Mucosa of rectum (tissue), 2 donors: ENCODE data around the gene ADRA2C.

ENCODE experiments used
- H3K27ac ChIP-seq, 2 donors: one replicate each; pipeline ENCODE4 v1.7.0; 2013; ENCODE audit warnings: inconsistent platforms in 2 of 2, low read depth in 2 of 2, low read length in 2 of 2
- H3K27me3 ChIP-seq, 2 donors: one replicate each; pipeline ENCODE4 v1.7.0; 2013; ENCODE audit warnings: low read length in 2 of 2; ENCODE audit not compliant: control insufficient read depth in 2 of 2, insufficient read depth in 2 of 2
- H3K36me3 ChIP-seq, 2 donors: one replicate each; pipeline ENCODE4 v1.7.0; 2013; ENCODE audit warnings: low read length in 2 of 2; ENCODE audit not compliant: control insufficient read depth in 2 of 2, insufficient read depth in 2 of 2
- H3K4me1 ChIP-seq, 2 donors: one replicate each; pipeline ENCODE4 v1.7.0; 2013; ENCODE audit warnings: low read length in 2 of 2, mild to moderate bottlenecking in 1 of 2; ENCODE audit not compliant: control insufficient read depth in 2 of 2, insufficient read depth in 2 of 2
- H3K4me3 ChIP-seq, 2 donors: one replicate each; pipeline ENCODE4 v1.7.0; 2013; ENCODE audit warnings: low read length in 2 of 2
- H3K9ac ChIP-seq, 2 donors: one replicate each; pipeline ENCODE4 v1.7.0; 2013; ENCODE audit warnings: low read length in 2 of 2, low read depth in 1 of 2, mild to moderate bottlenecking in 1 of 2
- H3K9me3 ChIP-seq, 2 donors: one replicate each; pipeline ENCODE4 v1.7.0; 2013; ENCODE audit warnings: low read length in 2 of 2; ENCODE audit not compliant: control insufficient read depth in 2 of 2
- donor health status: healthy.
- donor health status: Normal muscosa, but diverticular disease.

Gene ADRA2C

DNA sequence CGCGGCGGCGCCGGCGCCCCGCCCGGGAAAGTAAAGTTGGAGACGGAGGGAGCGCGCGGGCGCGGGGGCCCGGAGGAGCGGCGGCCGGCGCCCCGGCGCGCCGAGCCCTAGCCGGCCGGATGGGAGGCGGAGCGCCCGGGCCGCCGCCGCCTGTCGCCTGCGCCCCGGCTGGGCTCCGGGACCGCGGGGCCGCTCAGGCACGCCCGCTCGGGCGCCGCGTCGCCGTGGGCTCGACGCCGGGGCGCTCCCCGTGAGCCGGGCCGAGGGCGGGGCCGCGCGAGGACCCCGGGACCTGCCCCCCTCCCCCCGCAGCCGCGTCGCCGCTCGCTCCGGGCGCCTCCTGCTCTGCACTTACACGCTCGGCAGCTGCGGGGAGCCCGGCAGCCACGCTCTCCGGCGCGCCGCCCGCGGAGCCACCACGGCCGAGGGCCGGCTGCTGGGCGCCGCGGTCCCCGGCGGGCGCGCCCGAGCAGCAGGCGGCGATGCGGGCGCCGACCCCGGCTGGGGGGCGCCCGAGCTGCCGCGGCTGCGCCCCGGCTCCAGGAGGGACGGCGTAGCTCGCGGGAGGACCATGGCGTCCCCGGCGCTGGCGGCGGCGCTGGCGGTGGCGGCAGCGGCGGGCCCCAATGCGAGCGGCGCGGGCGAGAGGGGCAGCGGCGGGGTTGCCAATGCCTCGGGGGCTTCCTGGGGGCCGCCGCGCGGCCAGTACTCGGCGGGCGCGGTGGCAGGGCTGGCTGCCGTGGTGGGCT lies at the start of gene ADRA2C:
ADRA2C (plus strand) TSS at position 350 of the 749 bp plus-strand sequence; CDS start at position 572, 222 bp downstream.
- H3K27me3 ChIP-seq, result peaks cover 11 to 24% of the 10 kb centered on the region in 2 donors
- H3K27ac ChIP-seq, result no peak within 1 kb of the TSS

DNA sequence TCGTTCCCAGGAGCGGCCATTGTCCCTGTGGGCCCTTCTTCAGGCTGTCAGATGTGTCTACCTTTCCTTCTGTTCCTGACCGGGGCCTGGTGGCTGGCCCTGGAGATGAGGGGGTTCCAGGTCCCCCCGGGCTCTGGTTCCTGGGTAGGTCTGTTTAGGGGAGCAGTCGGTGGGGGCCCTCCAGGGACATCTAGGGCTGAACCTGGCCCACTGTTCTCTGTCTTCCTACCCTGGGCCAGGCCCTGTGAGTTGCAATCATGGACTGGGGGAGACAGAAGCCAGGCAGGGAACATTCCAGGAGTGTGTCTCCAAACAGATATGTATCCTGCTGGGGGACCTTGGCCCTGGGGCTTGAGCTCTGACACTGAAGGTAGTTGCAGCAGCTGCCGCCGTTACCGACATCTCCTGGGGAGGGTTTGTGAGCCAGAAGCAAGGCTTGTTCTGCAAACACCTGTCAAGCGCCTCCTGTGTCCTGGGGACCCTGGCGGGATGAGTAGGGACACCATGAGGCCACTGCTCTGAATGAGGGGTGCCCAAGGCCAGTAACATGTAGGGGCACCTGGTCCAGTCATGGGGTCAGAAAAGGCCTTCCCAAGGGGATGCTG lies 49.5 kb upstream of the ADRA2C start:
- Histone ChIP-seq H3K4me1 (no peaks in the 10 kb centered on the region), H3K36me3 (no peaks in the 10 kb centered on the region), H3K27me3 (peaks cover 0 to 2% of the 10 kb centered on the region in 2 donors), H3K9ac (no peak overlapping the region), H3K4me3 (no peak overlapping the region), H3K27ac (no peak overlapping the region), H3K9me3 (peaks cover 0 to 4% of the 10 kb centered on the region in 2 donors)

More for the DNA sequence above, at the start of gene ADRA2C:
- H3K4me3 ChIP-seq, result peak within 1 kb of the TSS in 1 of 2 donors; percentile 50
- H3K9ac ChIP-seq, result no peak within 1 kb of the TSS
- H3K9me3 ChIP-seq, result no peaks in the 10 kb centered on the region
- H3K4me1 ChIP-seq, result peaks cover 0 to 2% of the 10 kb centered on the region in 2 donors
- H3K36me3 ChIP-seq, result no peaks in the 10 kb centered on the region

DNA sequence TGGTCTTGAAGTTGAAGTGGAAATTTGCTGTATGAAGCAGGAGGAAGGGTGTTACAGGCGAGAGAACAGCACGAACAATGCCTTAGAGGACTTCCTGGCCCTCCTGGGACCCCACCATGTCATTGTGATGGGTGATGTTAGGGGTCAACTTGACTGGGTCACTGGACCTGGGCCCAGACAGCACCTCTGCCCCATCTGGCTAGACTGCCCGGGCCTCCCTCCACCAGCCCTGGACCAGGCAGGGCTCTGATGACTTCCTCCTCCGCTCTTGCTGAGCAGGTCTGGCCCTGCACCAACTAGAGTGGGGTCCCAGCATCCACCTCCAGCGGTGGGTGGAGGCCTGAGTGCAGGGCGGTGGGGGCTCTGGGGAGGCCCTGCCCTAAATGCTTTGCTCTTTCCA lies 48.9 kb upstream of the ADRA2C start:
- peaks cover 0 to 4% of the 10 kb centered on the region in 2 donors for H3K9me3 ChIP-seq
- H3K27ac ChIP-seq, result no peak overlapping the region
- H3K4me3 ChIP-seq, result no peak overlapping the region
- H3K9ac ChIP-seq, result no peak overlapping the region
- H3K4me1 ChIP-seq, result no peaks in the 10 kb centered on the region
- H3K27me3 ChIP-seq, result peaks cover 0 to 4% of the 10 kb centered on the region in 2 donors
- no peaks in the 10 kb centered on the region for H3K36me3 ChIP-seq

DNA sequence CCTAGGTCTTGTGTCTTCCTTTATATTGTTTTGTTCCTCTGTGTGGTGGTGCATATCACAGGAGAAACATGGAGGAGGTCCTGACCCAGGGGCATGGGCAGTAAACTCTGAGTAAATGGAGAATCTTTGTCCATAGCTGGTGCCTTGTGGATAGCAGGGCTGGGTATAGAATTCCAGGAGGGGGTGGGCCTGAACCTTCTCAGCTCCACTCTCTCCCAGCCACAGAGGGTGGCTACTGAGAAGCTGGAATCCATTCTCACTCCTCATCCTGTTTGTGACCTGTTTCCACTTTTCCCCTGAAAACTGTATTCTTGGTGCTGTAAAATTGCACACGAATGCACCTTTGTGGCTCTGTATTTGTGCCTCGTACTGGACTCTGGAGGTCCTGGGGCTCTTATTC lies 47.7 kb upstream of the ADRA2C start:
- Histone ChIP-seq H3K27me3 (peaks cover 0 to 7% of the 10 kb centered on the region in 2 donors), H3K9ac (no peak overlapping the region), H3K4me1 (no peaks in the 10 kb centered on the region), H3K36me3 (no peaks in the 10 kb centered on the region), H3K9me3 (peaks cover 0 to 4% of the 10 kb centered on the region in 2 donors), H3K27ac (no peak overlapping the region), H3K4me3 (no peak overlapping the region)

DNA sequence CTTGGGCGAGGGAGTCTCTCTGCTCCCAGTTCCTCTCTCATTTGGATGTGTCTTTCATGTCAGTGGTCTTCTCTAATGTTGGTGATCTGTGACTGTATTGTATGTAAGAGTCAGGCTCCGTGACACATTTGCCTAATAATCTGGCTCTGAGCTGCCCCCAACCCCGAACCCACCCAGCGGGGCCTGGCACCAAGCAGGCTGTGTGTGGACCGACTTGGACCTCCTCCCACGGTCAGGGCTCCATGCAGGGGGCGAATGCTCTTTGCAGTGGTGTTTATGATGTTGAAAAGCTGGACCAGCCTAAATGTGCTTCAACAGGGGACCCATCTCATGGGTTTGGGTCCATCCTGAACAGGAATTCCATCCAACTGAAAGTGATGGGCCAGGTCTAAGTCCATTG lies 47.0 kb upstream of the ADRA2C start:
- Histone ChIP-seq H3K4me3 (no peak overlapping the region), H3K27ac (no peak overlapping the region), H3K36me3 (no peaks in the 10 kb centered on the region), H3K9me3 (peaks cover 0 to 4% of the 10 kb centered on the region in 2 donors), H3K9ac (no peak overlapping the region), H3K27me3 (peaks cover 0 to 7% of the 10 kb centered on the region in 2 donors), H3K4me1 (no peaks in the 10 kb centered on the region)

DNA sequence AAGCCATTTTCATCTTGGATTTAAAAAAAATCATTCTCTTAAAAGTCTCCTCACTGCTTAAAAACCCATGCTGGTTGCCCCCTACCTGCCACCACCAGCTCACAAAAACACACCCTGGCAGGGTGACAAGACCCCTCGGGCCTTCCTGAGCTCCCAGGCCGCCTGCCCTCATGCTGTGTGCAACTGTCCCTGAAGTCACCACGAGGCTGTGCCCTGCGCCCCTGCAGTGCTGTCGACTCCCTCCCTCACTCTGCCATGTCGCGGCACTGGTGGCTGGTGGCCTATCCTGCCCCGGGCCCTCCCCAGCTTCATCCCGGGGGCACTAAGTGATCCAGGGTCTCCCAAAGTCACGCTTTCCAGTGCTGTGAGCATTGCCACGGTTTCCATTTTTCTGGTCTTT lies 46.3 kb upstream of the ADRA2C start:
- no peaks in the 10 kb centered on the region for H3K36me3 ChIP-seq
- no peaks in the 10 kb centered on the region for H3K4me1 ChIP-seq
- no peak overlapping the region for H3K27ac ChIP-seq
- H3K27me3 ChIP-seq, result peaks cover 6 to 7% of the 10 kb centered on the region in 2 donors
- H3K9ac ChIP-seq, result no peak overlapping the region
- H3K9me3 ChIP-seq, result peaks cover 0 to 4% of the 10 kb centered on the region in 2 donors
- no peak overlapping the region for H3K4me3 ChIP-seq

DNA sequence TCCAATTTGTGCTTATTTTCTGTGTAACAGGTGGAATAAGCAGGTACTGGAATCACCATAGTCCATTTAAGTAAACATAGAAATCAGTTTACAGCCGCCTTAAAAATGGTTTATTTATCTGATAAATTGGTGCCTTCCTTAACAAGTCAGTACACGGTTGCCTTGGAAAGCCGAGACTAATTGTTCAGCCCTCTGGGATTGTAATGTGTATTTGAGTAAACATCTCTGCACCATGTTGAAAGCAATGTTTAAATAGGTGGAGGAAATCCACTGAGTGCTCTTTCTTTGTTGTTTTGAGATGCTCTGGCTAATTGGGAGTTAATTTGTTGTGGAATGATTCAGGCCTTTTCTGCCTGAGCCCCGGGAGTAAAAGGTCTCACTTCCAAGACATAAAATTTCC lies 45.7 kb upstream of the ADRA2C start:
- Histone ChIP-seq H3K27ac (no peak overlapping the region), H3K9me3 (peaks cover 0 to 4% of the 10 kb centered on the region in 2 donors), H3K4me1 (no peaks in the 10 kb centered on the region), H3K4me3 (no peak overlapping the region), H3K9ac (no peak overlapping the region), H3K27me3 (peaks cover 7 to 8% of the 10 kb centered on the region in 2 donors), H3K36me3 (no peaks in the 10 kb centered on the region)

DNA sequence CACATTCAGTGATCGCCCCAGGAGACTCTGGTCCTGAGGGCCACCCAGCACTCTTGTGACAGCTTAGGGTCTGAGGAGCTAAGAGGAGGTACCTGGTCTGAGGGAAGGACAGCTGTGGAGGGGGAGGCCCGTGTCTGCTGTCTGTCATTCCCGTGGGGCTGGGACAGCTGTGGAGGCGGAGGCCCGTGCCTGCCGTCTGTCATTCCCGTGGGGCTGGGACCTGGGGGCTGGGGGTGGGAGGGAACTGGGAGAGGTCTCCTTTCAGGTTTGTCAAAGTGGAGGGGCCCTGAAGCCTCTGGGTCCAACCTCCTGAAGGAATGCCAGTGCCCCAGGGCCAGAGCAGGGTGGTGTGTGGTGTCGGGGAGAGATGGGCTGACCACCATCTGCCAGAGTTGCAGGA lies 45.0 kb upstream of the ADRA2C start:
- Histone ChIP-seq H3K4me1 (no peaks in the 10 kb centered on the region), H3K9ac (no peak overlapping the region), H3K27me3 (peaks cover 7 to 8% of the 10 kb centered on the region in 2 donors), H3K9me3 (peaks cover 0 to 4% of the 10 kb centered on the region in 2 donors), H3K36me3 (no peaks in the 10 kb centered on the region), H3K27ac (no peak overlapping the region), H3K4me3 (no peak overlapping the region)

DNA sequence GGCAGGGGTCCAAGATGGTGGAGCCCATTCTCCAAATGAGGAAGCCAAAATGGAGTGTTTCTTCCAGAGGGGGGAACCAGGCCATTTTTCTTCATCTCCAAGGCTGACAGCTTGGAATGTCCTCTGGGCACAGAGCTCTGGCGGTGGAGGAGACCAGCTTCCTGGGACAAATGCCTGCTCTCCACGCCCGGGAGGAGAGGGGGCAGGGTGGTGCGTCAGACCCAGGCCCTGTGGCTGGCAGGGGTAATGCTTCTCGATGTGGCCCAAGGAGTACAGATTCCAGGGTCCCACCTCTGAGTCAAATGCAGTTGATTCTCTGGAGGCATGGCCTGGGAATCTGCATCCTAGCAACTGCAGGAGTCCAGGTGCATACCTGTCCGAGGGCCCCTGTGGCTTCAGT lies 44.6 kb upstream of the ADRA2C start:
- H3K9me3 ChIP-seq, result peaks cover 0 to 4% of the 10 kb centered on the region in 2 donors
- H3K36me3 ChIP-seq, result no peaks in the 10 kb centered on the region
- H3K4me3 ChIP-seq, result no peak overlapping the region
- no peaks in the 10 kb centered on the region for H3K4me1 ChIP-seq
- peaks cover 7 to 8% of the 10 kb centered on the region in 2 donors for H3K27me3 ChIP-seq
- H3K27ac ChIP-seq, result no peak overlapping the region
- H3K9ac ChIP-seq, result no peak overlapping the region

DNA sequence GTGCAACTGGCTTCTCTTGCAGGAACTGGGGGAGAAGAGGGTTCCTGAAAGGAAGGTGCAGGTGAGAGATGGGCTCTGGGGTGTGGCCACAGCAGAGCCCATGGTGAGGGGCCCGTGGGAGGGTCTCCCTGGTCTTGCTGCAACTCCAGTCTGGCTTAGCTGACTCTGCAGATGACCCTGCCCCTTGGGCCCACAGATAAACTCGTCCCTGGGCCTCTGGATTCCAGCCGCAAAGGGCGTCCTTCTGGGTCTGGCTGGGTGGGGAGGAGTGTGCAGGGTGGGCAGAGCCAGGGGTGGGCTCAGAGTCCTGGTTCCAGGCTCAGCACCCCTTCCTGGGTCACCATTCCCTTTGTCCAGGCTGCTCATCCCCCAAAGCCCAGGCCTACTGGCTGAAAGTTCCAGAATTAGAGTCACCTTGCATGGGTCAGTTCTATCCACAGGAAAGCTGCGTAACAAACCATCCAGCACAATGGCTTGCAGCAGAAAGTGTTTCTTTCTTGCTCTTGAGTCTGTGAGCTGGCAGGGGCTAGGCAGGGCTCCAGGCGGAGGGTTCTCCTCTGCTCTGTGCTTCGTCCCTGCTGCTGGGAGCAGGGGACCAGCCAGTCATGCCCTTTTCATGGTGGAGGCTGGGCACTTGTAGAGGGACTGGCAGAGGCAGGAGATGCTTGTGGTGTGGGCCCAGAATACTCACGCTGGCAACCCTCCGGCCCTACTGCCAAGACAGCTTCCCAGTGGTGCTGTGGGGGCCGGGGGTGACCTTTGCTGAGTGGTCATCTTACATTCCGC lies 43.5 kb upstream of the ADRA2C start:
- no peak overlapping the region for H3K9ac ChIP-seq
- H3K4me3 ChIP-seq, result no peak overlapping the region
- no peaks in the 10 kb centered on the region for H3K4me1 ChIP-seq
- H3K27me3 ChIP-seq, result peaks cover 8 to 12% of the 10 kb centered on the region in 2 donors
- no peaks in the 10 kb centered on the region for H3K36me3 ChIP-seq
- H3K27ac ChIP-seq, result no peak overlapping the region
- peaks cover 0 to 4% of the 10 kb centered on the region in 2 donors for H3K9me3 ChIP-seq
